H9 (cell line): Measurements from ENCODE around the gene FRMD1. TPM values are rescaled to one million over a fixed set of nuclear protein-coding genes. Genes with fewer than 3 reads are reported as not detected.

ENCODE experiments used
- DNase-seq: peaks from one replicate; pipeline ENCODE4 v3.0.0-alpha.2; 2017
- H2AFZ ChIP-seq: one replicate; pipeline ENCODE4 v1.6.1; 2013; ENCODE audit warnings: mild to moderate bottlenecking, low read length, control low read depth, moderate library complexity
- H2AK5ac ChIP-seq: 2 replicates; pipeline ENCODE4 v1.6.1; 2013; ENCODE audit warnings: low read length, control low read depth, mixed read lengths; ENCODE audit not compliant: insufficient read length
- H2BK120ac ChIP-seq: one replicate; pipeline ENCODE4 v1.6.1; 2013; ENCODE audit warnings: low read depth, mild to moderate bottlenecking, low read length, control low read depth, inconsistent platforms; ENCODE audit not compliant: poor library complexity, severe bottlenecking
- H2BK12ac ChIP-seq: 2 replicates; pipeline ENCODE4 v1.6.1; 2013; ENCODE audit warnings: low read length, control low read depth, mixed read lengths, low read depth; ENCODE audit not compliant: insufficient read length
- H2BK15ac ChIP-seq: 2 replicates; pipeline ENCODE4 v1.6.1; 2013; ENCODE audit warnings: low read depth, low read length, control low read depth
- H2BK20ac ChIP-seq: one replicate; pipeline ENCODE4 v1.6.1; 2013; ENCODE audit warnings: low read depth, mild to moderate bottlenecking, low read length, control low read depth, inconsistent platforms; ENCODE audit not compliant: poor library complexity, severe bottlenecking
- H2BK5ac ChIP-seq: 2 replicates; pipeline ENCODE4 v1.6.1; 2013; ENCODE audit warnings: low read length, control low read depth, mixed read lengths; ENCODE audit not compliant: insufficient read length
- H3K14ac ChIP-seq: 2 replicates; pipeline ENCODE4 v1.6.1; 2013; ENCODE audit warnings: low read length, control low read depth; ENCODE audit not compliant: insufficient read depth
- H3K18ac ChIP-seq: 2 replicates; pipeline ENCODE4 v1.6.1; 2013; ENCODE audit warnings: low read depth, mild to moderate bottlenecking, mixed read lengths, low read length, control low read depth; ENCODE audit not compliant: insufficient read length
- H3K23ac ChIP-seq: 2 replicates; pipeline ENCODE4 v1.6.1; 2013; ENCODE audit warnings: low read length, control low read depth, mixed read lengths, low read depth; ENCODE audit not compliant: insufficient read length
- H3K23me2 ChIP-seq: 2 replicates; pipeline ENCODE4 v1.6.1; 2013; ENCODE audit warnings: low read depth, mild to moderate bottlenecking, mixed read lengths, low read length, control low read depth; ENCODE audit not compliant: insufficient read length, poor library complexity, severe bottlenecking
- H3K27ac ChIP-seq: 2 replicates; pipeline ENCODE4 v1.5.1; 2013; ENCODE audit warnings: low read length, control low read depth, mixed read lengths, low read depth; ENCODE audit not compliant: insufficient read length
- H3K27me3 ChIP-seq: 2 replicates; pipeline ENCODE4 v1.6.1; 2013; ENCODE audit warnings: low read length, control low read depth, inconsistent platforms; ENCODE audit not compliant: insufficient read depth
- H3K4ac ChIP-seq: 2 replicates; pipeline ENCODE4 v1.6.1; 2013; ENCODE audit warnings: low read depth, mild to moderate bottlenecking, control low read depth, inconsistent platforms, low read length, moderate library complexity
- H3K4me1 ChIP-seq: 2 replicates; pipeline ENCODE4 v1.6.1; 2013; ENCODE audit warnings: low read length, control low read depth, inconsistent platforms; ENCODE audit not compliant: insufficient read depth
- H3K4me2 ChIP-seq: 2 replicates; pipeline ENCODE4 v1.6.1; 2013; ENCODE audit warnings: low read length, control low read depth, mixed read lengths; ENCODE audit not compliant: insufficient read length, insufficient read depth
- H3K56ac ChIP-seq: 2 replicates; pipeline ENCODE4 v1.6.1; 2013; ENCODE audit warnings: low read depth, mild to moderate bottlenecking, mixed read lengths, low read length, control low read depth; ENCODE audit not compliant: insufficient read length
- H3K79me1 ChIP-seq: 2 replicates; pipeline ENCODE4 v1.6.1; 2013; ENCODE audit warnings: low read depth, mild to moderate bottlenecking, moderate library complexity, low read length, control low read depth, inconsistent platforms; ENCODE audit not compliant: insufficient read depth, poor library complexity, severe bottlenecking
- H3K79me2 ChIP-seq: 2 replicates; pipeline ENCODE4 v1.6.1; 2013; ENCODE audit warnings: low read length, control low read depth, inconsistent platforms; ENCODE audit not compliant: insufficient read depth
- H3K9ac ChIP-seq: 2 replicates; pipeline ENCODE4 v1.6.1; 2013; ENCODE audit warnings: low read length, control low read depth, mixed read lengths; ENCODE audit not compliant: insufficient read length; ENCODE audit errors: extremely low read depth
- H3K9me3 ChIP-seq: one replicate; pipeline ENCODE4 v1.6.1; 2013; ENCODE audit warnings: low read depth, low read length, inconsistent platforms; ENCODE audit not compliant: control insufficient read depth
- H3T11ph ChIP-seq: one replicate; pipeline ENCODE4 v1.6.1; 2013; ENCODE audit warnings: mild to moderate bottlenecking, low read length, control low read depth, inconsistent platforms
- H4K20me1 ChIP-seq: one replicate; pipeline ENCODE4 v1.6.1; 2013; ENCODE audit not compliant: control insufficient read depth, insufficient read length, insufficient read depth
- H4K5ac ChIP-seq: 2 replicates; pipeline ENCODE4 v1.6.1; 2013; ENCODE audit warnings: low read depth, mild to moderate bottlenecking, mixed read lengths, low read length, control low read depth; ENCODE audit not compliant: insufficient read length
- H4K8ac ChIP-seq: replicated peaks from 2 replicates; pipeline ENCODE4 v1.6.1; 2013; ENCODE audit warnings: low read length, control low read depth, mixed read lengths, low read depth; ENCODE audit not compliant: insufficient read length
- H4K91ac ChIP-seq: 2 replicates; pipeline ENCODE4 v1.6.1; 2013; ENCODE audit warnings: low read depth, mild to moderate bottlenecking, moderate library complexity, mixed read lengths, low read length, control low read depth; ENCODE audit not compliant: insufficient read length
- H3K27ac Mint-ChIP-seq, 3 experiments: 2 replicates in 2 of 3; 3 replicates in 1 of 3; pipeline ENCODE4 v1.8.0; 2020 to 2021; ENCODE audit warnings: mixed read lengths in 3 of 3, mild to moderate bottlenecking in 1 of 3, moderate library complexity in 1 of 3
- H3K27me3 Mint-ChIP-seq: 2 replicates; pipeline ENCODE4 v1.8.0; 2021; ENCODE audit warnings: low read depth, mild to moderate bottlenecking, moderate library complexity, mixed read lengths
- H3K36me3 Mint-ChIP-seq, 3 experiments: 2 replicates in 2 of 3; 3 replicates in 1 of 3; pipeline ENCODE4 v1.8.0; 2020 to 2021; ENCODE audit warnings: low read depth in 3 of 3, mixed read lengths in 3 of 3; ENCODE audit not compliant: insufficient read depth in 1 of 3
- H3K4me1 Mint-ChIP-seq, 2 experiments: 2 replicates each; pipeline ENCODE4 v1.8.0; 2020; ENCODE audit warnings: mixed read lengths in 2 of 2
- H3K4me3 Mint-ChIP-seq, 2 experiments: 2 replicates in 1 of 2; 3 replicates in 1 of 2; pipeline ENCODE4 v1.8.0; 2020 to 2021; ENCODE audit warnings: mild to moderate bottlenecking in 2 of 2, mixed read lengths in 2 of 2, moderate library complexity in 1 of 2
- H3K9me3 Mint-ChIP-seq, 2 experiments: 2 replicates in 1 of 2; 3 replicates in 1 of 2; pipeline ENCODE4 v1.8.0; 2020; ENCODE audit warnings: mild to moderate bottlenecking in 2 of 2, mixed read lengths in 2 of 2, moderate library complexity in 1 of 2
- WGBS: extraction: QIAGEN DNeasy Blood & Tissue Kit; methylation state at CpG from one replicate; pipeline ENCODE4 v1.1.7; 2013; ENCODE audit warnings: missing lambda C conversion rate, low lambda C conversion rate, mixed read lengths; ENCODE audit not compliant: insufficient read length; ENCODE audit errors: extremely low coverage; 5-methylcytosine and 5-hydroxymethylcytosine counted together
- total RNA-seq: library from RNA; stranded (reverse); gene quantifications from 2 replicates; pipeline ENCODE4 v1.2.1, GENCODE V29; 2021
- TF ChIP-seq, protein P1 (sequence below): fragments of 200-600 bp; sonication (generic); conservative IDR thresholded peaks from 3 replicates; pipeline ENCODE4 v1.8.0; 2021; ENCODE audit warnings: antibody characterized with exemption, mild to moderate bottlenecking

The FRMD1 gene
- total RNA-seq, 1 experiment from 2014 or later, result not detected

DNA sequence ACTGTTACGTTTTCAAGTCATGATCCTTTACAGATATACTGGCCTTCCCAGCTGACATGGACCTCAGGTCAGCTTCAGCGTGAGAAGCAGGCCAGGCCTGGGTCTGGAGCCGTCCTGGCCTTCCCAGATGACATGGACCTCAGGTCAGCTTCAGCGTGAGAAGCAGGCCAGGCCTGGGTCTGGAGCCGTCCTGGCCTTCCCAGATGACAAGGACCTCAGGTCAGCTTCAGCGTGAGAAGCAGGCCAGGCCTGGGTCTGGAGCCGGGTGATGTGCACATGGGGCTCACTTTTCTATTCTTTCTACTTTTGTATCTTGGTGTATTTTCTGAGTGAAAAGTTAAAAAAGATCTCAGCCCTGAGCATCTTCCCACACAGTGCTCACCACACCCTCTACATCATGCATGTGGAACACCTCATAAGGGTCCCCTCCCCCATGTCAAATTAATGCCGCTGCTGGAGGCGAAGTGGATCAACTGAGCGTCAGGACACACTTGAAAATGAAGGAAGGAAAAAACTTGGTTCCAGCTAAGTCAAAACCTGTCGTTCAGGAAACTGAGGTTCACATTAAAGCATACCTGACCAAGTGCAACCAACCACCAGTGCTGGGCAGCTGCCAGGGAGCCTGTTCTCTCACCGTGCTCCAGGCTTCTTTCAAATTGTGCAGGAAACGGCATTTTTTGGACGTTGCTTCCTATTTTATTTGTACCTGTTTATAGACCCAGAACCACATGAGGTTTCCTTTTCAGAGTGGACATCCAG is 49.4 kb downstream of the FRMD1 start:
- Histone ChIP-seq H2AK5ac (no peak overlapping the region), H2BK20ac (no peak overlapping the region), H3K23ac (no peak overlapping the region), H3K18ac (no peak overlapping the region), H2AFZ (no peak overlapping the region), H3K27me3 (no peaks in the 10 kb centered on the region), H2BK12ac (no peak overlapping the region), H4K20me1 (no peaks in the 10 kb centered on the region), H3K4me2 (no peak overlapping the region), H4K91ac (no peak overlapping the region), H3K9ac (no peak overlapping the region), H3K4ac (no peak overlapping the region), H3K9me3 (no peaks in the 10 kb centered on the region), H3K14ac (no peak overlapping the region), H2BK120ac (no peak overlapping the region), H3K79me2 (no peaks in the 10 kb centered on the region), H2BK5ac (no peak overlapping the region), H4K5ac (no peak overlapping the region), H3K27ac (no peak overlapping the region), H4K8ac (no peak overlapping the region), H2BK15ac (no peak overlapping the region), H3K56ac (no peak overlapping the region), H3K79me1 (no peaks in the 10 kb centered on the region), H3K23me2 (no peaks in the 10 kb centered on the region), H3K4me1 (peaks cover 4% of the 10 kb centered on the region; the same call in 1 of the 2 replicates), H3T11ph (no peak overlapping the region)
- Mint-ChIP-seq H3K27ac (no peak overlapping the region), H3K27me3 (peaks cover 2% of the 10 kb centered on the region), H3K4me1 (peaks cover 30 to 33% of the 10 kb centered on the region in 2 experiments), H3K36me3 (no peaks in the 10 kb centered on the region), H3K4me3 (no peak overlapping the region), H3K9me3 (peaks cover 1 to 2% of the 10 kb centered on the region in 2 experiments; a peak in 2 of 5 replicates)
- no peak for DNase-seq
- WGBS, result no CpG with 5 or more reads among the region's 14 CpGs
- TF ChIP-seq, protein P1, sequence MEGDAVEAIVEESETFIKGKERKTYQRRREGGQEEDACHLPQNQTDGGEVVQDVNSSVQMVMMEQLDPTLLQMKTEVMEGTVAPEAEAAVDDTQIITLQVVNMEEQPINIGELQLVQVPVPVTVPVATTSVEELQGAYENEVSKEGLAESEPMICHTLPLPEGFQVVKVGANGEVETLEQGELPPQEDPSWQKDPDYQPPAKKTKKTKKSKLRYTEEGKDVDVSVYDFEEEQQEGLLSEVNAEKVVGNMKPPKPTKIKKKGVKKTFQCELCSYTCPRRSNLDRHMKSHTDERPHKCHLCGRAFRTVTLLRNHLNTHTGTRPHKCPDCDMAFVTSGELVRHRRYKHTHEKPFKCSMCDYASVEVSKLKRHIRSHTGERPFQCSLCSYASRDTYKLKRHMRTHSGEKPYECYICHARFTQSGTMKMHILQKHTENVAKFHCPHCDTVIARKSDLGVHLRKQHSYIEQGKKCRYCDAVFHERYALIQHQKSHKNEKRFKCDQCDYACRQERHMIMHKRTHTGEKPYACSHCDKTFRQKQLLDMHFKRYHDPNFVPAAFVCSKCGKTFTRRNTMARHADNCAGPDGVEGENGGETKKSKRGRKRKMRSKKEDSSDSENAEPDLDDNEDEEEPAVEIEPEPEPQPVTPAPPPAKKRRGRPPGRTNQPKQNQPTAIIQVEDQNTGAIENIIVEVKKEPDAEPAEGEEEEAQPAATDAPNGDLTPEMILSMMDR, result no peak
